Neuronal stem cell (in vitro differentiated cells): ENCODE data around the gene PARP6. TPM values are rescaled to one million over a fixed set of nuclear protein-coding genes. Genes with fewer than 3 reads are reported as not detected.

Experiments
- DNase-seq: peaks from one replicate; pipeline ENCODE4 v3.0.0-alpha.2; 2013; ENCODE audit warnings: low spot score
- H2AFZ ChIP-seq: one replicate; pipeline ENCODE4 v1.6.1; 2013; ENCODE audit warnings: mild to moderate bottlenecking, low read length, inconsistent platforms
- H2AK5ac ChIP-seq: 2 replicates; pipeline ENCODE4 v1.6.1; 2013; ENCODE audit warnings: low read depth, mild to moderate bottlenecking, inconsistent platforms, low read length, moderate library complexity, mixed read lengths
- H2BK120ac ChIP-seq: 2 replicates; pipeline ENCODE4 v1.6.1; 2013; ENCODE audit warnings: low read depth, mild to moderate bottlenecking, inconsistent platforms, low read length, moderate library complexity, mixed read lengths
- H2BK12ac ChIP-seq: one replicate; pipeline ENCODE4 v1.6.1; 2013; ENCODE audit warnings: low read length, inconsistent platforms
- H2BK15ac ChIP-seq: 2 replicates; pipeline ENCODE4 v1.6.1; 2013; ENCODE audit warnings: mild to moderate bottlenecking, low read length, inconsistent platforms, mixed read lengths
- H2BK5ac ChIP-seq: one replicate; pipeline ENCODE4 v1.6.1; 2013; ENCODE audit warnings: inconsistent platforms, mild to moderate bottlenecking, low read length, moderate library complexity
- H3K14ac ChIP-seq: one replicate; pipeline ENCODE4 v1.6.1; 2013; ENCODE audit warnings: low read length, inconsistent platforms
- H3K18ac ChIP-seq: 2 replicates; pipeline ENCODE4 v1.6.1; 2013; ENCODE audit warnings: low read length, inconsistent platforms
- H3K23ac ChIP-seq: 2 replicates; pipeline ENCODE4 v1.6.1; 2013; ENCODE audit warnings: low read depth, mild to moderate bottlenecking, mixed read lengths, low read length, inconsistent platforms; ENCODE audit not compliant: poor library complexity
- H3K27ac ChIP-seq: replicated peaks from 3 replicates; pipeline ENCODE4 v1.5.1; 2013; ENCODE audit warnings: low read length, inconsistent platforms
- H3K27me3 ChIP-seq, 3 experiments: 2 replicates each; pipeline ENCODE4 v1.6.1; 2013; ENCODE audit warnings: low read length in 3 of 3, mild to moderate bottlenecking in 2 of 3, inconsistent platforms in 1 of 3, low read depth in 1 of 3, mixed read lengths in 1 of 3, moderate library complexity in 1 of 3; ENCODE audit not compliant: control insufficient read depth in 3 of 3, insufficient read depth in 3 of 3
- H3K36me3 ChIP-seq, 2 donors: replicated peaks in 1 of 2; 2 replicates each; pipeline ENCODE4 v1.6.1; 2013; ENCODE audit warnings: low read length in 2 of 2; ENCODE audit not compliant: control insufficient read depth in 2 of 2, insufficient read depth in 2 of 2
- H3K4ac ChIP-seq: 2 replicates; pipeline ENCODE4 v1.6.1; 2013; ENCODE audit warnings: inconsistent platforms, mild to moderate bottlenecking, low read length, moderate library complexity
- H3K4me1 ChIP-seq, 2 donors: 1 replicate in 1 of 2; 2 replicates in 1 of 2; pipeline ENCODE4 v1.6.1; 2013; ENCODE audit warnings: low read length in 2 of 2, low read depth in 1 of 2; ENCODE audit not compliant: control insufficient read depth in 2 of 2, insufficient read depth in 1 of 2
- H3K4me2 ChIP-seq: one replicate; pipeline ENCODE4 v1.6.1; 2013; ENCODE audit warnings: mild to moderate bottlenecking, low read length, inconsistent platforms; ENCODE audit not compliant: insufficient read depth, poor library complexity, severe bottlenecking
- H3K4me3 ChIP-seq, 2 donors: 2 replicates each; pipeline ENCODE4 v1.5.1; 2013; ENCODE audit warnings: low read length in 2 of 2, mild to moderate bottlenecking in 2 of 2, inconsistent platforms in 1 of 2, moderate library complexity in 1 of 2
- H3K79me1 ChIP-seq: one replicate; pipeline ENCODE4 v1.6.1; 2013; ENCODE audit warnings: low read depth, mild to moderate bottlenecking, inconsistent platforms, low read length, moderate library complexity
- H3K9ac ChIP-seq: one replicate; pipeline ENCODE4 v1.6.1; 2013; ENCODE audit warnings: mild to moderate bottlenecking, low read depth, low read length, inconsistent platforms; ENCODE audit not compliant: poor library complexity
- H3K9me3 ChIP-seq, 2 donors: replicated peaks in 1 of 2; 2 replicates each; pipeline versions ENCODE3 to v1.6.1; 2013; ENCODE audit warnings: low read length in 2 of 2, mild to moderate bottlenecking in 2 of 2, inconsistent platforms in 1 of 2, low read depth in 1 of 2, mixed read lengths in 1 of 2, moderate library complexity in 1 of 2; ENCODE audit not compliant: control insufficient read depth in 2 of 2, insufficient read depth in 1 of 2
- H4K8ac ChIP-seq: one replicate; pipeline ENCODE4 v1.6.1; 2013; ENCODE audit warnings: low read depth, mild to moderate bottlenecking, inconsistent platforms, low read length, moderate library complexity
- H4K91ac ChIP-seq: one replicate; pipeline ENCODE4 v1.6.1; 2013; ENCODE audit warnings: low read length, low read depth, mild to moderate bottlenecking, inconsistent platforms; ENCODE audit not compliant: poor library complexity
- WGBS, 2 donors: extraction: QIAGEN DNeasy Blood & Tissue Kit; methylation state at CpG; one replicate each; pipeline ENCODE4 v1.1.7; 2013; ENCODE audit warnings: missing lambda C conversion rate in 2 of 2, mixed read lengths in 1 of 2; ENCODE audit not compliant: insufficient read length in 2 of 2, insufficient replicate concordance in 1 of 2; ENCODE audit errors: extremely low coverage in 2 of 2; 5-methylcytosine and 5-hydroxymethylcytosine counted together
- polyA plus RNA-seq, 2 experiments: library from polyadenylated mRNA; stranded (reverse); fragments of 200-250 nt; gene quantifications; one replicate each; pipeline ENCODE4 v1.2.3, GENCODE V29; 2013

The PARP6 gene
- 38.0 TPM for polyA plus RNA-seq (2013, experiment 1 of 2)
- polyA plus RNA-seq (2013, experiment 2 of 2), result 39.5 TPM

GRCh38 chr15:72272213-72272996 lies at the start of gene PARP6:
Gene PARP6, minus strand, starts transcription at chr15:72272554. Its CDS starts 5,077 bp downstream, at chr15:72267477.
- Histone ChIP-seq H2AK5ac (peak within 1 kb of the TSS; percentile 12), H3K4me1 (peaks cover 2 to 5% of the 10 kb centered on the region in 2 donors), H2BK15ac (no peak within 1 kb of the TSS), H2BK5ac (no peak within 1 kb of the TSS), H3K9ac (peak within 1 kb of the TSS; percentile 94), H3K36me3 (peaks cover 3 to 33% of the 10 kb centered on the region in 2 donors), H2BK120ac (no peak within 1 kb of the TSS), H3K4me3 (peak within 1 kb of the TSS; percentile 84 to 98), H3K23ac (peak within 1 kb of the TSS; percentile 83), H3K9me3 (no peaks in the 10 kb centered on the region), H3K4me2 (peak within 1 kb of the TSS; percentile 82), H3K79me1 (no peaks in the 10 kb centered on the region), H3K14ac (peak within 1 kb of the TSS; percentile 48), H4K8ac (no peak within 1 kb of the TSS), H2AFZ (peak within 1 kb of the TSS; percentile 87), H2BK12ac (no peak within 1 kb of the TSS), H4K91ac (no peak within 1 kb of the TSS), H3K27me3 (no peaks in the 10 kb centered on the region), H3K18ac (peak within 1 kb of the TSS; percentile 76), H3K4ac (no peak within 1 kb of the TSS), H3K27ac (no peak within 1 kb of the TSS)
- no CpG with 5 or more reads among the region's 82 CpGs for WGBS, 2 donors
- DNase-seq, result peak; percentile 89

- H3K9me3 ChIP-seq, result peaks cover 0 to 9% of the 10 kb centered on the region in 2 donors
Measured at GRCh38 chr15:72319985-72320671, 47.8 kb upstream of the PARP6 start, which contains the start of gene CELF6. Gene CELF6, minus strand, starts transcription at chr15:72320157. Its CDS starts 283 bp downstream, at chr15:72319874.

GRCh38 chr15:72319360-72319984 lies 47.1 kb upstream of the PARP6 start:
- peak overlapping the region; percentile 75 for H2AFZ ChIP-seq
- H3K36me3 ChIP-seq, result no peaks in the 10 kb centered on the region

More at GRCh38 chr15:72319985-72320671, 47.8 kb upstream of the PARP6 start, which contains the start of gene CELF6:
- Histone ChIP-seq H3K79me1 (peaks cover 2% of the 10 kb centered on the region), H3K36me3 (no peaks in the 10 kb centered on the region), H4K8ac (no peak within 1 kb of the TSS), H3K27me3 (peaks cover 0 to 22% (median 18%) of the 10 kb centered on the region in 3 experiments), H3K18ac (peak within 1 kb of the TSS; percentile 89), H4K91ac (no peak within 1 kb of the TSS), H3K9ac (peak within 1 kb of the TSS; percentile 92), H3K4me3 (peak within 1 kb of the TSS; percentile 62 to 87), H3K27ac (peak within 1 kb of the TSS; percentile 39), H3K4ac (no peak within 1 kb of the TSS), H3K4me2 (peak within 1 kb of the TSS; percentile 85), H3K14ac (no peak within 1 kb of the TSS), H2BK15ac (no peak within 1 kb of the TSS), H2AFZ (peak within 1 kb of the TSS; percentile 86), H2BK5ac (no peak within 1 kb of the TSS), H2BK120ac (no peak within 1 kb of the TSS), H2BK12ac (no peak within 1 kb of the TSS), H3K23ac (peak within 1 kb of the TSS; percentile 83), H2AK5ac (no peak within 1 kb of the TSS), H3K4me1 (peaks cover 2 to 3% of the 10 kb centered on the region in 2 donors)
- DNase-seq, result peak; percentile 95
- no CpG with 5 or more reads among the region's 58 CpGs for WGBS, 2 donors

More at GRCh38 chr15:72319360-72319984, 47.1 kb upstream of the PARP6 start:
- no peak overlapping the region for H3K23ac ChIP-seq
- H3K4me1 ChIP-seq, result peaks cover 2 to 3% of the 10 kb centered on the region in 2 donors
- H3K4me3 ChIP-seq, result peak overlapping the region in 1 of 2 donors; percentile 40
- WGBS, 2 donors, result no CpG with 5 or more reads among the region's 48 CpGs
- peaks cover 2% of the 10 kb centered on the region for H3K79me1 ChIP-seq
- H3K27ac ChIP-seq, result no peak overlapping the region
- no peak overlapping the region for H3K18ac ChIP-seq
- H2BK12ac ChIP-seq, result no peak overlapping the region
- H2BK15ac ChIP-seq, result no peak overlapping the region
- H2BK120ac ChIP-seq, result no peak overlapping the region
- H3K4me2 ChIP-seq, result peak overlapping the region; percentile 48
- H3K27me3 ChIP-seq, result peaks cover 0 to 22% (median 18%) of the 10 kb centered on the region in 3 experiments
- H3K14ac ChIP-seq, result no peak overlapping the region
- no peak overlapping the region for H3K4ac ChIP-seq
- H2BK5ac ChIP-seq, result no peak overlapping the region
- H3K9me3 ChIP-seq, result peaks cover 0 to 9% of the 10 kb centered on the region in 2 donors
- no peak overlapping the region for H4K91ac ChIP-seq
- H3K9ac ChIP-seq, result no peak overlapping the region
- no peak overlapping the region for H4K8ac ChIP-seq
- no peak overlapping the region for H2AK5ac ChIP-seq
- DNase-seq, result peak; percentile 91
